ENCODE results near the gene PNPLA5.

PNPLA5 gene

DNA sequence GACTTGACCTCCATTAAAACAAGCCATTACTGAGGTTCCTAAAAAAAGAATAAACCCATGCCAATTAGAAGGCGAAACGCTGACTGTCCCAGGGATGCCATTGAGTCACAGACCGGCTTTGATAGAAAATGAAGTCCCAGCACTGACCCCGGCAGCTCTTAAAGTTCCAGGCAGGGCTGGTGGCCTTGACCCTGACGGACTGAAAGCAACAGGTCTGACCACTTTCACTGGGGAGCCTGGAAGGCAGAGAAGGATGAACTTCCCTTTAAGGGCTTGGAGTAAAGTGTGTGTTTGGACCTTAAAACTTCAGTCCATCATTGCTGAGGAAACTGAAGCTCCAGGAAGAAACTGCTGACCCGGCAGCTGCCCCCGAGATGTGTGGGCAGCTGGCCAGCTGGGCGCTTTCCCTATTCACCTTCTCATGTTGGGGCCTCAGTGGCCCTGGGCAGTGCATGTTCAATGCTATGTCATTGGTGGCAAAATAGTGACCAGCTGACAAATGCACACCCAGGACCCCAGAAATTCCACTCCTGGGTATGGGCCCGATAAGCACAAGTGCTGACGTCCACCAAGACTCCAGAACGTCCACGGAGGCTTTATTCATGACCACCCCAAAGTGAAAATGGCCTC, 60.8 kb downstream of the PNPLA5 start:
- no peak for DNase-seq
- Histone ChIP-seq H3K36me3 (replicated peaks) (no peaks in the 10 kb centered on the region), H3K27ac (no peak overlapping the region), H3K27me3 (replicated peaks) (no peaks in the 10 kb centered on the region), H3K4me3 (ENCODE audit: low read depth, low read length) (no peak overlapping the region)
- in situ Hi-C loops (cut with HindIII; ENCODE audit: low pct_ligation_motif_present, low sequenced_read_pairs), result no loop called here
- TF ChIP-seq, protein P1, sequence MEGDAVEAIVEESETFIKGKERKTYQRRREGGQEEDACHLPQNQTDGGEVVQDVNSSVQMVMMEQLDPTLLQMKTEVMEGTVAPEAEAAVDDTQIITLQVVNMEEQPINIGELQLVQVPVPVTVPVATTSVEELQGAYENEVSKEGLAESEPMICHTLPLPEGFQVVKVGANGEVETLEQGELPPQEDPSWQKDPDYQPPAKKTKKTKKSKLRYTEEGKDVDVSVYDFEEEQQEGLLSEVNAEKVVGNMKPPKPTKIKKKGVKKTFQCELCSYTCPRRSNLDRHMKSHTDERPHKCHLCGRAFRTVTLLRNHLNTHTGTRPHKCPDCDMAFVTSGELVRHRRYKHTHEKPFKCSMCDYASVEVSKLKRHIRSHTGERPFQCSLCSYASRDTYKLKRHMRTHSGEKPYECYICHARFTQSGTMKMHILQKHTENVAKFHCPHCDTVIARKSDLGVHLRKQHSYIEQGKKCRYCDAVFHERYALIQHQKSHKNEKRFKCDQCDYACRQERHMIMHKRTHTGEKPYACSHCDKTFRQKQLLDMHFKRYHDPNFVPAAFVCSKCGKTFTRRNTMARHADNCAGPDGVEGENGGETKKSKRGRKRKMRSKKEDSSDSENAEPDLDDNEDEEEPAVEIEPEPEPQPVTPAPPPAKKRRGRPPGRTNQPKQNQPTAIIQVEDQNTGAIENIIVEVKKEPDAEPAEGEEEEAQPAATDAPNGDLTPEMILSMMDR (IDR thresholded peaks at IDR 0.05; ENCODE audit: low read depth, low read length, missing control alignments), result no peak

DNA sequence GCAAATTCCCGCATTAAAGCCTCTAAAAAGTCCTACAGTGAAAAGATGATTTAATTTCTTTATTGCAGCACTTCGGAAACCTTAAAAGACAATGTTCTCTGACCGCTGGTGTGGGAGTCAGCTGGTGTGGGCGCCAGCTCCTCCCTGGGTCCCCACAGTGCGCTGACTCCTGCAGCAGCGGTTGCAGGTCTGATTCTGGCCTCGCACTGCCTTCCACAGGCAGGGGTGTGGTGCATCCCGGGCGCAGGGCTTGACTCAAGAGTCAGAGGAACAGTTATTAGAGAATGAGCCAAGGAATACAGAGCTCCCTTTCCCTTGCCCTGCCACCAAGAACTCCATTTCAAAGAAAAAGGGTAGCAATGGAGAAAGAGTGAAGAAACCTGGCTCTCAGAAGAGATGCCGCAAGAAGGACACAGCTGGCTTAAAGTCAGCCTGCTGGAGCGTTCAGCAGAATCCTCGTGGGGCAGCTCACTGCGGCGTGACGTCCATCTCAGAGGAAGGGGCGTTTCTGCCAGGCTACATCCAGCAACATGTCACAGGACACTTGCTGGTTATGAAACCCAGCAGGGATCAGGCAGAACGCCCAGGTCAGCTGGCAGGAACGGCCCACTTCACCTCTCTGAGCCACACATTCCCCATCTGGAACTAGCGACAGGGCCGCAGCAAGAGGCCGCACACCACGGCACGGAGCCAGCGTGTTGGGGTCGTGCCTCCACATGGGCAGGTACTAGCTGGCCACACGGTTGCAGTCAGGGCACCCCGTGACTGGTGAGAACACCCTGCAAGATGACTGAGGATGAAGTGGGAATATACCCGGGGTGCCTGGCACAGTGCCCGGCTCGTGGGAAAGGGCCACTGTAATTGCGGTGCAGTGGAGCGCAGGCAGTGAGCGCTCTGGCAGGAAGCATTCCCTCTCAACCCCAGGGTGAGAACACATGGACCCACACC, 61.6 kb downstream of the PNPLA5 start:
- H3K4me3 ChIP-seq (ENCODE audit: low read depth, low read length), result no peak overlapping the region
- no peaks in the 10 kb centered on the region for H3K36me3 ChIP-seq (replicated peaks)
- in situ Hi-C loops (cut with HindIII; ENCODE audit: low pct_ligation_motif_present, low sequenced_read_pairs), result no loop called here
- H3K27me3 ChIP-seq (replicated peaks), result no peaks in the 10 kb centered on the region
- no peak overlapping the region for H3K27ac ChIP-seq
- no peak for DNase-seq
- TF ChIP-seq, protein P1 (IDR thresholded peaks at IDR 0.05; ENCODE audit: low read depth, low read length, missing control alignments), result no peak

All from brain microvascular endothelial cell (primary cell).